ENCODE measurements around the gene GP2.
"Not testable (repeated sequence)": the region's sequence is repeated elsewhere in the genome, so short reads cannot be mapped to it uniquely, and the experiment has no call there.

The GP2 gene

DNA sequence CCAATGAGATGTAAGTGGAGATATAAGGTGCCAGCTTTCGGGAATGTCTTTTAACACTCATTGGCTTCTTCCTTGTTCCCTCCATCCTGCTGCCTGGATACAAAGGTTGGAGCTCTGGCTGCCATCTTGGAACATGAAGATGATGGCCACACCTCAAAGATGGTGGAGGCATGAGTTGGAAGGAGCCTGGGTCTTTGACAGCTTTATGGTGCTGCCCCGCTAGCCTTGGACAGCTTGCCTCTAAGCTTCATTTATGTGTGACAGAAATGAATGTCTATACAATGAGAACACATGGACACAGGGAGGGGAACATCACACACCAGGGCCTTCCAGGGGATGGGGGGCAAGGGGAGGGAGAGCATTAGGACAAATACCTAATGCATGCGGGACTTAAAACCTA lies 13.6 kb downstream of the GP2 start:
- no peaks in the 10 kb centered on the region for H3K4me1 Mint-ChIP-seq
- H3K27ac Mint-ChIP-seq, result no peak overlapping the region
- peaks cover 13% of the 10 kb centered on the region for H3K27me3 Mint-ChIP-seq (ENCODE audit: low read depth)
- H3K4me3 Mint-ChIP-seq, result no peak overlapping the region
- H3K36me3 Mint-ChIP-seq (ENCODE audit: low read depth), result no peaks in the 10 kb centered on the region
- no peaks in the 10 kb centered on the region for H3K9me3 Mint-ChIP-seq
- TF ChIP-seq, protein P1, sequence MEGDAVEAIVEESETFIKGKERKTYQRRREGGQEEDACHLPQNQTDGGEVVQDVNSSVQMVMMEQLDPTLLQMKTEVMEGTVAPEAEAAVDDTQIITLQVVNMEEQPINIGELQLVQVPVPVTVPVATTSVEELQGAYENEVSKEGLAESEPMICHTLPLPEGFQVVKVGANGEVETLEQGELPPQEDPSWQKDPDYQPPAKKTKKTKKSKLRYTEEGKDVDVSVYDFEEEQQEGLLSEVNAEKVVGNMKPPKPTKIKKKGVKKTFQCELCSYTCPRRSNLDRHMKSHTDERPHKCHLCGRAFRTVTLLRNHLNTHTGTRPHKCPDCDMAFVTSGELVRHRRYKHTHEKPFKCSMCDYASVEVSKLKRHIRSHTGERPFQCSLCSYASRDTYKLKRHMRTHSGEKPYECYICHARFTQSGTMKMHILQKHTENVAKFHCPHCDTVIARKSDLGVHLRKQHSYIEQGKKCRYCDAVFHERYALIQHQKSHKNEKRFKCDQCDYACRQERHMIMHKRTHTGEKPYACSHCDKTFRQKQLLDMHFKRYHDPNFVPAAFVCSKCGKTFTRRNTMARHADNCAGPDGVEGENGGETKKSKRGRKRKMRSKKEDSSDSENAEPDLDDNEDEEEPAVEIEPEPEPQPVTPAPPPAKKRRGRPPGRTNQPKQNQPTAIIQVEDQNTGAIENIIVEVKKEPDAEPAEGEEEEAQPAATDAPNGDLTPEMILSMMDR (IDR thresholded peaks at IDR 0.05; ENCODE audit: unreplicated experiment in 3 of 3), result no peak

GRCh38 chr16:20312536-20313095 lies 14.7 kb downstream of the GP2 start:
- not testable (repeated sequence) for H3K9me3 Mint-ChIP-seq; H3K4me3 Mint-ChIP-seq; H3K4me1 Mint-ChIP-seq; H3K27ac Mint-ChIP-seq; H3K36me3 Mint-ChIP-seq (ENCODE audit: low read depth); H3K27me3 Mint-ChIP-seq (ENCODE audit: low read depth)

- H3K9me3 Mint-ChIP-seq, result no peaks in the 10 kb centered on the region
- no peaks in the 10 kb centered on the region for H3K36me3 Mint-ChIP-seq (ENCODE audit: low read depth)
- no peak overlapping the region for H3K4me3 Mint-ChIP-seq
- TF ChIP-seq, protein P1 (IDR thresholded peaks at IDR 0.05; ENCODE audit: unreplicated experiment in 3 of 3), result no peak
- H3K27ac Mint-ChIP-seq, result no peak overlapping the region
- peaks cover 4% of the 10 kb centered on the region for H3K27me3 Mint-ChIP-seq (ENCODE audit: low read depth)
- no peaks in the 10 kb centered on the region for H3K4me1 Mint-ChIP-seq
Observed at GRCh38 chr16:20311548-20311947, 15.8 kb downstream of the GP2 start.

- no peak overlapping the region for H3K27ac Mint-ChIP-seq
- TF ChIP-seq, protein P1 (IDR thresholded peaks at IDR 0.05; ENCODE audit: unreplicated experiment in 3 of 3), result no peak
- no peaks in the 10 kb centered on the region for H3K4me1 Mint-ChIP-seq
- no peaks in the 10 kb centered on the region for H3K36me3 Mint-ChIP-seq (ENCODE audit: low read depth)
- no peak overlapping the region for H3K4me3 Mint-ChIP-seq
- peaks cover 9% of the 10 kb centered on the region for H3K27me3 Mint-ChIP-seq (ENCODE audit: low read depth)
- no peaks in the 10 kb centered on the region for H3K9me3 Mint-ChIP-seq
Observed at GRCh38 chr16:20310421-20311395, 16.6 kb downstream of the GP2 start.

GRCh38 chr16:20309786-20310185 lies 17.5 kb downstream of the GP2 start:
- TF ChIP-seq, protein P1 (IDR thresholded peaks at IDR 0.05; ENCODE audit: unreplicated experiment in 3 of 3), result no peak
- Mint-ChIP-seq H3K27me3 (ENCODE audit: low read depth) (peaks cover 6% of the 10 kb centered on the region), H3K9me3 (no peaks in the 10 kb centered on the region), H3K36me3 (ENCODE audit: low read depth) (no peaks in the 10 kb centered on the region), H3K4me3 (no peak overlapping the region), H3K27ac (no peak overlapping the region), H3K4me1 (no peaks in the 10 kb centered on the region)

DNA sequence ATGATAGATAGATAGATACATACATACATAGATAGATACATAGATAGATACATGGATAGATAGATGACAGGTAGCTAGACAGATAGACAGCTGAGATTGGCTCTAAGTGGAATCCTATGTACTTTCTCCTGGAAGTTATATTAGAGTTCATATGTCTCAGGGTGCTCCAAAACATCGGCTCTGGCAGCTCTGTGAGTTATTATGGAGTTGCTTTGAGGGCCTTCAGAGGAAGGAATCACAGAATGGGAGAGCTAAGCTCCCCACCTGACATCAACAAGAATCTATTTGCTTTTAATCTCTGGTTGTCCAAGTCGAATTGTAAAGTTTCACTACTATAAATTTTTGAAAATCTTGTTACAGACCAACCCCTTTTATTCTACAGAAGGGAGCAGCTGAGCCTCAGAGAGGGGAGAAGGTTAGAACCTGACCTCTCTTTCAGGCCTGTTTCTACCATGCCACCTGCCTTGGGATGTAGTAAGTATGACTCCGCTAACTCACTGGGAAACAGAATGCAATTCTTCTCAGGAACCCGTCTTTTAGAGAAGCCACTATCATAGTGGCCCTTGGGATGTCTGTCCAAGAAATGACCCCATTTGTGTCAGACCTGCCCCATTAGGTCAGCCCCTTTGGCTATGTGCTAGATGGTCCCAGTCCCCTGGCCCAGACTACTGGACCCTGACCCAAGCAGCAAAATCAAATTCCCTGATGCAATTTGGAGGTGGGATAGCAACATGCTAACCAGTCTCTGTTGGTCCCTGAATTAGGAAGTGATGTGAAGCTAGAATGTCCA lies 18.3 kb downstream of the GP2 start:
- Mint-ChIP-seq H3K4me1 (no peaks in the 10 kb centered on the region), H3K27ac (no peak overlapping the region), H3K36me3 (ENCODE audit: low read depth) (no peaks in the 10 kb centered on the region), H3K27me3 (ENCODE audit: low read depth) (peaks cover 5% of the 10 kb centered on the region), H3K4me3 (no peak overlapping the region), H3K9me3 (no peaks in the 10 kb centered on the region)
- TF ChIP-seq, protein P1 (IDR thresholded peaks at IDR 0.05; ENCODE audit: unreplicated experiment in 3 of 3), result no peak

All from nephron (organoid).